ENCODE results near the gene SUSD5. TPM values are rescaled to one million over a fixed set of nuclear protein-coding genes. Genes with fewer than 3 reads are reported as not detected.
"Not testable (repeated sequence)": the region's sequence is repeated elsewhere in the genome, so short reads cannot be mapped to it uniquely, and the experiment has no call there.

SUSD5 gene
- total RNA-seq, 1 experiment from 2014 or later: 16.6 TPM

- DNase-seq (ENCODE audit: low spot score): no peak
- in situ Hi-C loops (cut with HindIII; ENCODE audit: low sequenced_read_pairs): no loop called here
Observed at GRCh38 chr3:33130144-33130543, 88.5 kb downstream of the SUSD5 start.

- in situ Hi-C loops (cut with HindIII; ENCODE audit: low sequenced_read_pairs): no loop called here
- DNase-seq (ENCODE audit: low spot score): peak; percentile 40
Observed at GRCh38 chr3:33128706-33129105, 89.9 kb downstream of the SUSD5 start.

- in situ Hi-C loops (cut with HindIII; ENCODE audit: low sequenced_read_pairs): no loop called here
- no peak for DNase-seq (ENCODE audit: low spot score)
Observed at GRCh38 chr3:33125840-33126239, 92.8 kb downstream of the SUSD5 start.

- no peak for DNase-seq (ENCODE audit: low spot score)
- in situ Hi-C loops (cut with HindIII; ENCODE audit: low sequenced_read_pairs): no loop called here
Observed at GRCh38 chr3:33124638-33125037, 94.0 kb downstream of the SUSD5 start.

- in situ Hi-C loops (cut with HindIII; ENCODE audit: low sequenced_read_pairs): no loop called here
- DNase-seq (ENCODE audit: low spot score): no peak
Observed at GRCh38 chr3:33122991-33123390, 95.6 kb downstream of the SUSD5 start.

- in situ Hi-C loops (cut with HindIII; ENCODE audit: low sequenced_read_pairs): no loop called here
- no peak for DNase-seq (ENCODE audit: low spot score)
Observed at GRCh38 chr3:33119891-33120290, 98.7 kb downstream of the SUSD5 start.

GRCh38 chr3:33117461-33117860 lies 101.1 kb downstream of the SUSD5 start:
- in situ Hi-C loops (cut with HindIII; ENCODE audit: low sequenced_read_pairs): no loop called here
- no peak for DNase-seq (ENCODE audit: low spot score)

GRCh38 chr3:33115024-33115768 lies 103.4 kb downstream of the SUSD5 start:
- peak; percentile 73 for DNase-seq (ENCODE audit: low spot score)
- in situ Hi-C loops (cut with HindIII; ENCODE audit: low sequenced_read_pairs): no loop called here

- in situ Hi-C loops (cut with HindIII; ENCODE audit: low sequenced_read_pairs): no loop called here
- DNase-seq (ENCODE audit: low spot score): no peak
Observed at GRCh38 chr3:33114622-33115023, 104.0 kb downstream of the SUSD5 start.

- in situ Hi-C loops (cut with HindIII; ENCODE audit: low sequenced_read_pairs): no loop called here
- DNase-seq (ENCODE audit: low spot score): peak; percentile 91
Observed at GRCh38 chr3:33113772-33114621, 104.6 kb downstream of the SUSD5 start, which contains the start of gene CRTAP. Gene CRTAP, plus strand, starts transcription at chr3:33114014. Its CDS starts 64 bp downstream, at chr3:33114078.

- in situ Hi-C loops (cut with HindIII; ENCODE audit: low sequenced_read_pairs): no loop called here
- no peak for DNase-seq (ENCODE audit: low spot score)
Observed at GRCh38 chr3:33111581-33111980, 107.0 kb downstream of the SUSD5 start.

GRCh38 chr3:33106854-33107253 lies 111.8 kb downstream of the SUSD5 start:
- DNase-seq (ENCODE audit: low spot score); in situ Hi-C loops (cut with HindIII; ENCODE audit: low sequenced_read_pairs): not testable (repeated sequence)

- in situ Hi-C loops (cut with HindIII; ENCODE audit: low sequenced_read_pairs): no loop called here
- DNase-seq (ENCODE audit: low spot score): no peak
Observed at GRCh38 chr3:33105341-33105948, 113.2 kb downstream of the SUSD5 start.

- no peak for DNase-seq (ENCODE audit: low spot score)
- in situ Hi-C loops (cut with HindIII; ENCODE audit: low sequenced_read_pairs): no loop called here
Observed at GRCh38 chr3:33104803-33105202, 113.8 kb downstream of the SUSD5 start.

GRCh38 chr3:33103480-33103879 lies 115.1 kb downstream of the SUSD5 start:
- in situ Hi-C loops (cut with HindIII; ENCODE audit: low sequenced_read_pairs): no loop called here
- no peak for DNase-seq (ENCODE audit: low spot score)

GRCh38 chr3:33103034-33103433 lies 115.6 kb downstream of the SUSD5 start:
- in situ Hi-C loops (cut with HindIII; ENCODE audit: low sequenced_read_pairs): no loop called here

GRCh38 chr3:33100229-33100628 lies 118.4 kb downstream of the SUSD5 start:
- in situ Hi-C loops (cut with HindIII; ENCODE audit: low sequenced_read_pairs): no loop called here
- no peak for DNase-seq (ENCODE audit: low spot score)

More at GRCh38 chr3:33103034-33103433, 115.6 kb downstream of the SUSD5 start:
- no peak for DNase-seq (ENCODE audit: low spot score)
